GM21737 (cell line): ENCODE data around the gene LTBP3.

Source experiments
- ATAC-seq: cut with Tn5 transposase; IDR thresholded peaks from one replicate; pipeline ENCODE4 v1.9.1; 2021; ENCODE audit warnings: mild to moderate bottlenecking, moderate library complexity; ENCODE audit not compliant: unreplicated experiment

The LTBP3 gene

GRCh38 chr11:65586247-65586630, 28.1 kb upstream of the LTBP3 start:
- ATAC-seq, result no peak

GRCh38 chr11:65585396-65586246, 27.5 kb upstream of the LTBP3 start:
- no peak for ATAC-seq

- no peak for ATAC-seq
These were observed 26.6 kb upstream of the LTBP3 start for GRCh38 chr11:65584723-65585171.

DNA sequence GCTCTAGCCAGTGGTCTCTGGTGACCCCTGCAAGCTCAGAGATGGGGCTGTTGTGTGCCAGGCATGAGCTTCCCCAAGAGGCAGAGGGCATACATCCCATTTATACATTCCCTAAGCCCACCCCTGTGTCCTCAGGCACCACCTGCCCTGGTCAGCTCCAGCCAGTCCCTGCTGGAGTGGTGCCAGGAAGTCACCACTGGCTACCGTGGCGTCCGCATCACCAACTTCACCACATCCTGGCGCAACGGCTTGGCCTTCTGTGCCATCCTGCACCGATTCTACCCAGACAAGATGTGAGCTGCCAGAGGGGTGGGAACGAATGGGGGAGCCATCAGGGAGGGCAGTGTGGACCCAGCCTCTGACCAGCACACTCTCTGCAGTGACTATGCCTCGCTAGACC, 25.9 kb upstream of the LTBP3 start:
- no peak for ATAC-seq

DNA sequence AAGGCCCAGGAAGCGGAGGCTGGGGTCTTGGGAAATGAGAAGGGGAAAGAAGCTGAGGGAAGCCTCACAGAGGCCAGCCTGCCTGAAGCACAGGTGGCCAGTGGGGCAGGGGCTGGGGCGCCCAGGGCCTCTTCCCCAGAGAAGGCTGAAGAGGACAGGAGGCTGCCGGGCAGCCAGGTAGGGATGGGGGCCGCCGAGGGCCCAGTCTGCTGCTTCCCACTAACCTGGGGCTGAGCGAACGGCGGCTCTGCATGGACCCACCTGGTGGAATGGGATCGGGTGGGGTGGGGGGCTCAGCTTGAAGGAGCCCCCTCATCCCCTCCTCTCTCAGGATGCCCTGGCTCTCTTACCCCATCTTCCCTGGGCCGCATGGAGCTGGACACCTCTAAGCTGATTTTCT, 25.4 kb upstream of the LTBP3 start:
- no peak for ATAC-seq

DNA sequence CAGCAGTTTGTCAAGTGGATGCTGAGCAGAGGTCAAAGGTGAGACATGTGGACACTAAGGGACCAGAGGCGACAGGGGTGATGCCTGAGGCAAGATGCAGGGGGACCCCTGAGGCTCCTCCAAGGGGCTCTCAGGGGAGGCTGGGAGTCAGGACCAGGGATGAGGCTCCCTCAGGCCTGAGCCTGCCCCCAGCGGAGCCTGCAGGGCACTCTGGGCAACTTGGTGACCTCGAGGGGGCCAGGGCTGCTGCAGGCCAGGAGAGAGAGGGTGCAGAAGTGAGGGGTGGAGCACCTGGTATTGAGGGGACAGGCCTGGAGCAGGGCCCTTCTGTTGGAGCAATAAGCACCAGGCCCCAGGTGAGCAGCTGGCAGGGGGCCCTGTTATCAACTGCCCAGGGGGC, 23.8 kb upstream of the LTBP3 start:
- ATAC-seq, result no peak

- ATAC-seq, result no peak
These were observed 22.6 kb upstream of the LTBP3 start for GRCh38 chr11:65580756-65581155.

DNA sequence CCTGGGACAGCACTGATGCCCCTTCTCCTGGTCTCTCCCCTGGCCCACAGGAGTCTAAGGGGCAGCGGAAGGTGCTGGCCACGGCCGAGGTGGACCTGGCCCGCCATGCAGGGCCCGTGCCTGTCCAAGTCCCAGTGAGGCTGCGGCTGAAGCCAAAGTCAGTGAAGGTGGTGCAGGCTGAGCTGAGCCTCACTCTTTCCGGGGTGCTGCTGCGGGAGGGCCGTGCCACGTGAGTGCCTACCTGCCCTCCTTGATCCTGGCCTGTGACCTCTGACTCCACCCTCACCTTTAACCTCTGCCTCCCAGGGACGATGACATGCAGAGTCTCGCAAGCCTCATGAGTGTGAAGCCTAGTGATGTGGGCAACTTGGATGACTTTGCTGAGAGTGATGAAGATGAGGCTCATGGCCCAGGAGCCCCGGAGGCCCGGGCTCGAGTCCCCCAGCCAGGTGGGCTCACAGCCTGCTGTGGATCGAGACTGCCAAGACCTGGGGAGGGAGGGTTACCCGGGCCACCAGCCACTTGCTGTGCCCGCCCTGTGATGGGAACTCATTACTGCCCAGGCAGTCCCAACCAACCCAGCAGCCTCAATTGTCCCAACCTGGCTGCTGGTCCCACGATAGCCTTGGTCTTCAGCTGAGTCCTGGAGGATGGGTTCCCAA, 22.0 kb upstream of the LTBP3 start:
- ATAC-seq, result no peak

DNA sequence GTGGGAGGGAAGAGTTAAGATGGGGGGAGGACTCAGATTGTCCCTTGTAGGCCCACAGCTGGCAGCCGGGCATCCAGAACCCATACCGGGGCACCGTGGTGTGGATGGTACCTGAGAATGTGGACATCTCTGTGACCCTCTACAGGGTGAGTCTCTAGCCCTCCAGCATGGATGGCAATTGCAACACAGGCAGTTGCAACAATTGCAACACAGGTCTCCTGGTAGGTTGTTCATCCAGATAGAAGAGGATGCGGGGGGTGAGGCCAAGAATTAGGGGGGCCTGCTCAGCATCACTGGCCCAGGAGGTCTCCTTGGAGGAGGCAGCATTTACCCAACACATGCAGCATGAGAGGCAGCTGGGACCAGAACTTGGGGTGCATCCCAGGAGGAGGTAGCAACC, 21.1 kb upstream of the LTBP3 start:
- ATAC-seq, result no peak

DNA sequence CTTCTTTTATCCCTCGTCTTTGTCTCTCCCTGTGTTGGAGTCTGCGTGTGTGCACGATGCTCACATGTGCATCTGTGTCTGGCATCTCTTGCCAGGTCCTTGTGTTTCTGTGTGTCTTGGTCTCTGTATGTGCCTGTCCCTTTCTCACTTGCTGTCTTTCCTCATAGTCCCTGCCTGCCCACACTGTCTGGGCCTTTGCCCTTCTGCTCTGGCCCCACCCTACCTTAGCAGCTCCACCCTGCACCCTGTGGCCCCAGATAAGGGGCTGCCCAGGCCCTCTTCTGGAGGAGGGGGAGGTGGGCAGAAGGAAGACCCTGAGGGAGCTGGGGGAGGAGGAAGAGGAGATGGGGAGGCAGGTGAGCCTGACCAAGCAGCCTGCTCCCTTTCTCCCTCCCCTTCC, 20.5 kb upstream of the LTBP3 start:
- no peak for ATAC-seq

- no peak for ATAC-seq
These were observed 20.0 kb upstream of the LTBP3 start for GRCh38 chr11:65578134-65578533.

DNA sequence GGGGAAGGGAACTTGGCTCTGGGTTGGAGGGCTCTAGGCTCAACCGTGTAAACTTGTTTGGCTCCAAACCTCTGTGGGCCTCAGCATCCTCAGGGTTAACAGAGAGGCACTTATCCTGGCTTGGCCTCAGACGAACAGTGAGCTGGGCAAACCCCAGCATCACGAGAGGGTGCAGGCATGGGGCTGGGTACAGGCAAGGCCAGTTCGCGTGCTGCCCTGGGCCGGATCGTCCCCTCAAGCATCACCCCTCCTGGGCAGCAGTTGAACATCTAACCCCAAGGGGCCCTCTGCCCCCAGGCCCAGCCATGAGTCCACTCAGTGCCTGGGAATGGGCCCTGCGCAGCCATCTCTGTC, 19.6 kb upstream of the LTBP3 start:
- no peak for ATAC-seq

GRCh38 chr11:65576867-65577755, 19.0 kb upstream of the LTBP3 start:
- no peak for ATAC-seq

GRCh38 chr11:65576232-65576866, 18.2 kb upstream of the LTBP3 start:
- ATAC-seq, result no peak

DNA sequence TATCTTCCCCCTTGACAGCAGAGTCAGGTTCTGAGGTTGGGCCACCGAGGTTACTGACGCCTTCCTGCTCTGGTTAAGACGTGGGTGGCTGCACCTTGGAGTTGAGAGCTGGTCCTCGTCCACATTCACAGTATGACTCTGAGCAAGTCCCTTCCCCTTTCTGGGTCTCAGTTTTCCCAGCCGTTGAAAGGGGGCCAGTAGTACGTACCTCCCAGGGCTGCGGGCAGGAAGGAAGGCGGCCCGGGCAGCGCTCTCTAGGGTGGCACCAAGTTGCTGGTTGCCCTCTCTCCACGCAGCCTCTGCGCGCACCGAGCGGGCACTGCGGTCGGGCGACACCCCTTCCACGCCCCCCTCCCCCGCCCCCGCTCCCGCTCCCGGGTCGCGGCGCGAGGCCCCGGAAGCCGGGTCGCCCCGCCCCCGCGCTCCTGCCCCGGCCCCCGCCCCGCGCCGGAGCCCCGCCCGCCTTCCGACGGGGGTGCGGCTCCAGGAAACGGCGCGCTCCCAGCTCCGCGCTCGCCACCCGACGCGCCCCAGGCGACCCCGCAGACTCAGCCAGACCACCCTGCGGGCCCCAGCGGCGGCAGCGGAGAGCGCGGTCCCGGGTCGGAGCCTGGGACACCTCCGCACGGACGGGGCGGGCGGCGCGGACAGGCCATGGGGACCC, 17.5 kb upstream of the LTBP3 start, which contains the start of gene EHBP1L1:
Gene EHBP1L1 (plus strand): TSS at position 486 of the 664 bp plus-strand sequence. CDS start 250 bp downstream, outside the sequence.
- peak; percentile 25 for ATAC-seq

DNA sequence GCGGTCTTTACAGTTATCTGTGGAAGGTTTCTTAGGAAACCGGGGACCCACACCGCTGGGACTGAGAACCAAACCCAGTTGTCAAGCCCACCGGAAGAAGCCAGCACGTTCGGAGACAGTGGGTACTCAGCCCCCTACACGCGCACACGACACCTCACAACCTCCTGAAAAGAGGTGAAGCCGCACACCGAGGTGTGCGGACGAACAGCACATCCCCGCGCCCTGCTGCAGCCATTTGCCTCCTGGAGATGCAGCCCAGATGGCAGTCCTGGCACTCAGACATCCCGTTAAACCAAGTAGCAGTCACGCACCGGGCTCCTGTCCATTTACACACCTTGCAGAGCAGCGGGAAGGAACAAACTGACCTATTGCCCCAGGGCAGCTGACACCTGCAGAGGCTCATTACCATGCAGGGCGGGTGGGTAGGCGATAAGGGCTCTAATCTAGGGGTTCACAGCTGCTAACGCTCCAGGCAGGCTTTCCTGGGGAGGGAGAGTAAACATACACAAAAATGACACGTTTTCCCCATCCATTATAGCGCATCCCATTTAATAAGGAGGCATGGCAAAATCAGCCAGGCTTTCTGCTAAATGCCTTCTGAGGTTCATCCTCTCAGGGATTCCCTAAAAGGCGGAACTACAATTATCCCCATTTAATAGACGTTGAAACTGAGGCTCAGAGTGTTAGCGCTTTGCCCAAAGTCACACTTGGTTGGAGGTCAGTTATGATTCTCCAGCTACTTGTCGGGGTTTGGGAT, 16.8 kb upstream of the LTBP3 start:
- ATAC-seq, result no peak

DNA sequence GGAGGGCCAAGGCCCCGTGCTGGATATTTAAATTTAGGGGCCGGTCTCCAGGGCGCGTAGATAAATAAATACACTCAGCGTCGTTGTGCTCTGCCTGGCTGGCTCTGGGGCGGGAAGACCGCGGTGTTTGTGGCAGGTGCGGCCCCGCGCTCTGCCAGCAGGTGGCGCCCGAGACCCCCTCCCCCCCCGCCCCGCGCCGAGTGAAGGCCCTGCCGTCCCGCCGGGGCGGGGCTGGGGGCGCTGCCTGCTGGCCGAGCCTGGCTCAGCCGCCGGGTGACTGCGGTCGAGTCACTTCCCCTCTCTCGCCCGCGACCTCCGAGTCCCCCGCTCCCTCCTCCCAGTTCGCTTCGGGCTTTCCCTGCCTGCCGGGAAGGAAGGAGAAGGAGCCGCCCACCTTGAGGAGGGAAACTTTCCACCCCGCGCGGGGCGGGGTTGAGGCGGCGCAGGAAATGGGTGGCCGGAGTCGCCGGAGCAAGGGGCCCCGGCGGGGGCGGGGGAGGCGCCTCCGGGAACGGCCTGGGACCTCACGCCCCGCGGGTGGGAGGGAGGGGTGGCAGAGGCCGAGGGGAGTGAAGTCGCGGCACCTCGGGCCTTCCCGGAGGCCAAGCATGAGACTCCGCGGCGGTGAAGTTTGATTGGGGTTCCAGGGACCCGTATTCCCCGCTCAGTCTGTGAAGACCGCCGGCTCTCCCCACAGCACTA, 16.1 kb upstream of the LTBP3 start:
- ATAC-seq, result peak; percentile 28

DNA sequence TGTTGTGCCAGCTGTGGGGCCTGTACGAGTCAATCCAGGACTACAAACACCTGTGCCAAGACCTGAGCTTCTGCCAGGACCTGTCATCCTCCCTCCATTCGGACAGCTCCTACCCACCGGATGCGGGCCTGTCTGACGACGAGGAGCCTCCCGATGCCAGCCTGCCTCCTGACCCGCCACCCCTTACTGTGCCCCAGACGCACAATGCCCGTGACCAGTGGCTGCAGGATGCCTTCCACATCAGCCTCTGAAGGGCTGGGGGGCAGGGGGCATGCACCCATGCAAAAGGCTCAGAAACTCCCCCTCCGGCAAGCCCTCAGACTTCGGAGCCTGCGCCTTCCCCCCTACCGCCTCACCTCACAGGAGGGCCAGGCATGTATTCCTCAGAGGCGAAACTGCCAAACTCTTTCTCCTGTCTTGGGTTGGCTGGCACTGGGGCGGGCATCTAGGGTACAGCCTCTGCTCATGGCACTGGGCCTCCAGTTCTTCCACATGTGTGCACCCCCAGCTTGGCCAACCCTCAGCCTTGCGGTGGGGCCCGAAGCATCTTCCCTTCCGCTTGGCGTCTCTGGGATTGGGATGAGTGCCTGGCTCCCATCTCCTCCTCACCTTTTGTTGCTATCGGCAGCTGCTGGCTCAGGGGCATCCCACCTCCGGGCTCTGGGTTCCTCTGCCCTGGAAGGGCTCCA, 15.4 kb upstream of the LTBP3 start:
- ATAC-seq, result no peak
